K562 (cell line): Measurements from ENCODE around the gene MARCKS. TPM values are rescaled to one million over a fixed set of nuclear protein-coding genes. Genes with fewer than 3 reads are reported as not detected.

Experiments
- ATAC-seq: fragments of 200-7000 bp; cut with Tn5 transposase; 3 replicates; pipeline ENCODE4 v1.9.1; 2020; ENCODE audit warnings: moderate library complexity
- BruUV-seq: library from RNA; stranded (reverse); fragments of 400-500 nt; replicated peaks from 2 replicates; lab custom pipeline; 2021; lab: Mats Ljungman, UMichigan
- CTCF ChIA-PET: fragments of 300-600 bp; formaldehyde crosslinking; extraction: SDS; loops from one replicate; lab custom pipeline; 2021; ENCODE audit warnings: low intra/inter-chr PET ratio; lab: Yijun Ruan, JAX
- POLR2A ChIA-PET: fragments of 300-600, 350-650 bp; sonication (Branson Sonifier 250); formaldehyde crosslinking; extraction: SDS; loops from one replicate; lab custom pipeline; 2021; ENCODE audit warnings: antibody characterized with exemption, inconsistent platforms; lab: Yijun Ruan, JAX
- DNase-seq, 4 experiments: peaks; one replicate each; pipeline versions ENCODE4 v3.0.0 to v3.0.0-alpha.2; 2011 to 2018; ENCODE audit warnings: low spot score in 3 of 4, mixed read lengths in 3 of 4; ENCODE audit errors: extremely low read depth in 1 of 4
- FAIRE-seq: peaks from 2 replicates; lab custom pipeline; 2011; peaks lifted over from hg19 to GRCh38; lab: Jason Lieb, UNC
- H2AFZ ChIP-seq: 2 replicates; pipeline ENCODE4 v1.6.0; 2011; ENCODE audit warnings: low read depth, low read length, control low read depth, inconsistent platforms
- H3K27ac ChIP-seq: fragments of 200-600 bp; 3 replicates; pipeline ENCODE4 v1.8.0; 2011; ENCODE audit warnings: low read depth, mild to moderate bottlenecking, control low read depth, inconsistent platforms, low read length, moderate library complexity, mixed read lengths; ENCODE audit errors: extremely low read depth
- H3K27me3 ChIP-seq, 2 experiments: fragments of 300-600 bp in 1 of 2; 2 replicates in 1 of 2; 3 replicates in 1 of 2; pipeline versions ENCODE4 v1.6.0 to v1.8.0; 2011; ENCODE audit warnings: inconsistent platforms in 2 of 2, low read length in 2 of 2, mild to moderate bottlenecking in 1 of 2, mixed read lengths in 1 of 2, moderate library complexity in 1 of 2; ENCODE audit not compliant: control insufficient read depth in 2 of 2, insufficient read depth in 2 of 2
- H3K36me3 ChIP-seq: fragments of 300-600 bp; 3 replicates; pipeline ENCODE4 v1.8.0; 2011; ENCODE audit warnings: mild to moderate bottlenecking, low read length, inconsistent platforms; ENCODE audit not compliant: control insufficient read depth, insufficient read depth
- H3K4me1 ChIP-seq, 2 experiments: fragments of 200-600 bp in 1 of 2; replicated peaks in 1 of 2; 2 replicates in 1 of 2; 3 replicates in 1 of 2; pipeline versions ENCODE4 v1.5.1 to v1.8.0; 2011; ENCODE audit warnings: inconsistent platforms in 2 of 2, low read length in 2 of 2, mild to moderate bottlenecking in 1 of 2, mixed read lengths in 1 of 2, moderate library complexity in 1 of 2; ENCODE audit not compliant: control insufficient read depth in 2 of 2, insufficient read depth in 2 of 2
- H3K4me2 ChIP-seq: 2 replicates; pipeline ENCODE4 v1.6.1; 2011; ENCODE audit warnings: low read length, control low read depth, inconsistent platforms, mixed read lengths; ENCODE audit not compliant: insufficient read depth
- H3K4me3 ChIP-seq: fragments of 200-600 bp; sonication (generic), shearing (Covaris generic); 2 replicates; pipeline ENCODE4 v1.5.1; 2016; ENCODE audit warnings: control low read depth, inconsistent platforms
- H3K79me2 ChIP-seq: fragments of 200-600 bp; 3 replicates; pipeline ENCODE4 v1.8.0; 2011; ENCODE audit warnings: low read length, inconsistent platforms; ENCODE audit not compliant: control insufficient read depth, insufficient read depth
- H3K9ac ChIP-seq, 2 experiments: 2 replicates each; pipeline versions ENCODE4 v1.6.0 to v1.6.1; 2011; ENCODE audit warnings: low read depth in 2 of 2, low read length in 2 of 2, control low read depth in 1 of 2, inconsistent platforms in 1 of 2, mild to moderate bottlenecking in 1 of 2, mixed read lengths in 1 of 2; ENCODE audit not compliant: insufficient read depth in 1 of 2
- H3K9me1 ChIP-seq: one replicate; pipeline ENCODE4 v1.6.0; 2011; ENCODE audit warnings: inconsistent platforms, mild to moderate bottlenecking, low read length, moderate library complexity; ENCODE audit not compliant: control insufficient read depth, insufficient read depth
- H3K9me3 ChIP-seq: replicated peaks from 2 replicates; pipeline ENCODE4 v1.5.1; 2011; ENCODE audit warnings: low read depth, low read length, inconsistent platforms; ENCODE audit not compliant: control insufficient read depth, insufficient read depth
- H4K20me1 ChIP-seq: replicated peaks from 2 replicates; pipeline ENCODE4 v1.6.1; 2011; ENCODE audit warnings: low read length, inconsistent platforms, mixed read lengths; ENCODE audit not compliant: control insufficient read depth, insufficient read depth
- ADNP ChIP-seq: fragments of 200-800 bp; sonication (Bioruptor generic); IDR thresholded peaks from 2 replicates; pipeline ENCODE4 v1.6.1; 2016; ENCODE audit warnings: missing genetic modification characterization, missing compliant biosample characterization
- LARP7 ChIP-seq: fragments of 450-650 bp; IDR thresholded peaks from 2 replicates; pipeline ENCODE4 v1.6.1; 2016
- NFIX ChIP-seq: fragments of 250-450 bp; sonication (Bioruptor Pico); IDR thresholded peaks from 2 replicates; pipeline ENCODE4 v1.4.0; 2020; ENCODE audit warnings: low read depth, mild to moderate bottlenecking, moderate library complexity
- RBM34 ChIP-seq: fragments of 200-400 bp; formaldehyde crosslinking; IDR thresholded peaks from 2 replicates; pipeline ENCODE4 v1.6.1; 2018; ENCODE audit warnings: low read length, borderline replicate concordance; ENCODE audit not compliant: insufficient read depth
- SAFB ChIP-seq: fragments of 200-400 bp; formaldehyde crosslinking; IDR thresholded peaks from 2 replicates; pipeline ENCODE4 v1.6.1; 2017; ENCODE audit warnings: low read depth, low read length, borderline replicate concordance
- TARDBP ChIP-seq: fragments of 450-650 bp; IDR thresholded peaks from 2 replicates; pipeline ENCODE4 v1.6.1; 2016
- WGBS: fragments of 100-300 bp; shearing (Covaris generic); methylation state at CpG from one replicate; pipeline ENCODE4 v1.1.6; 2016; ENCODE audit warnings: low coverage, mixed read lengths; ENCODE audit not compliant: insufficient coverage; ENCODE audit errors: missing lambda C conversion rate; 5-methylcytosine and 5-hydroxymethylcytosine counted together
- in situ Hi-C: fragments of 300-500 bp; cut with MboI; formaldehyde crosslinking; loops from 4 replicates; pipeline ENCODE4 v1.15.0; 2018; ENCODE audit warnings: inconsistent platforms, mixed read lengths
- intact Hi-C: fragments of 100-400 bp; cut with micrococcal nuclease; formaldehyde crosslinking; loops from 2 replicates; pipeline ENCODE4 v1.14.2; 2022
- polyA plus RNA-seq, 8 experiments: library from polyadenylated mRNA; depleted of rRNA in 4 of 8; stranded (reverse) in 5 of 8; unstranded in 3 of 8; fragments of >200 nt; fragmentation: Nextera tagmentation in 2 of 8; fragmentation: Illumina TruSeq in 1 of 8; extraction: Ambion mirVana in 2 of 8; extraction: Trizol in 1 of 8; gene quantifications; 2 replicates each; pipeline versions ENCODE4 v1.2.1 to v1.2.3, GENCODE V29; 2011 to 2014; ENCODE audit warnings: inconsistent platforms in 1 of 8, missing spikeins in 1 of 8
- total RNA-seq, 7 experiments: library from RNA; depleted of rRNA in 6 of 7; stranded (reverse); fragments of >200 nt in 6 of 7; fragmentation: Illumina TruSeq in 2 of 7; extraction: Trizol in 2 of 7; gene quantifications; 2 replicates each; pipeline versions ENCODE4 v1.2.1 to v1.2.3, GENCODE V29; 2011 to 2021; ENCODE audit warnings: low replicate concordance in 1 of 7
- TF ChIP-seq, protein P1 (sequence below): fragments of 450-650 bp; formaldehyde crosslinking; IDR thresholded peaks from 2 replicates; pipeline ENCODE4 v1.4.0; 2020; ENCODE audit warnings: mild to moderate bottlenecking, moderate library complexity

Gene MARCKS
- total and polyA plus RNA-seq, 9 of the 15 experiments (the other 6 are each of a cell fraction or from before 2014, with no cell fraction given): 0.15 to 2.7 (median 1.0) TPM

DNA sequence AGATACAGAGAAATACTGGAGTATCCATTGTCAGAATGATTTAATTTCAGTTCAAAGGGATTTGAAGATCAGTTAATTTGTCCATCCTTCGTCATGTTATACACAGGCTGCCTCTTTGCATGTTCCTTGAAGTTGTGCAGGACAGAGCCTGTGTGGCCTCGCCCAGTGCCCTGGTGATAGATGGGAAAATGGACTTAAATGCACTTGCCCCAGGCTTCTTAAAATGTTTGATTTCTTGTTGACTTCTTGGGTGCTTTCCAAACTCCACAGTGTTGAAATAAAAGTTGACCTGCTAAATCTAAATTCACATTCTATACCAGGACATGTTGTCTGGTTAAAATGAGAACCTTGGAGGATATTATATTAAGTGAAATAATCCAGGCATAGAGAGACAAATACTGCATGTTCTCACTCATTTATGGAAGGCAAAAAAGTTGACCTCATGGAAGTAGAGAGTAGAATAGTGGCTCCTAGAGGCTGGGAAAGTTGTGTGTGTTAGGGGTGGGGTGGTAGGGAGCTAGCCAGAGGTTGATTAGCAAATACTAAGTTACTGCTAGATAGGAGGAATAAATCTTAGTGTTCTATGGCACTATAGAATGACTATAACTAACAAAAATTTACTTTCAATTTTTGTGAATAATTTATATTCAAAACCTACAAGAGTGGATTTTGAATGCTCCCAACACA, 25.3 kb downstream of the MARCKS start:
- TF ChIP-seq NFIX (CRISPR knock-in tag) (no peak), SAFB (no peak), TARDBP (no peak), LARP7 (no peak), ADNP (tag) (no peak), RBM34 (no peak)
- TF ChIP-seq, protein P1, sequence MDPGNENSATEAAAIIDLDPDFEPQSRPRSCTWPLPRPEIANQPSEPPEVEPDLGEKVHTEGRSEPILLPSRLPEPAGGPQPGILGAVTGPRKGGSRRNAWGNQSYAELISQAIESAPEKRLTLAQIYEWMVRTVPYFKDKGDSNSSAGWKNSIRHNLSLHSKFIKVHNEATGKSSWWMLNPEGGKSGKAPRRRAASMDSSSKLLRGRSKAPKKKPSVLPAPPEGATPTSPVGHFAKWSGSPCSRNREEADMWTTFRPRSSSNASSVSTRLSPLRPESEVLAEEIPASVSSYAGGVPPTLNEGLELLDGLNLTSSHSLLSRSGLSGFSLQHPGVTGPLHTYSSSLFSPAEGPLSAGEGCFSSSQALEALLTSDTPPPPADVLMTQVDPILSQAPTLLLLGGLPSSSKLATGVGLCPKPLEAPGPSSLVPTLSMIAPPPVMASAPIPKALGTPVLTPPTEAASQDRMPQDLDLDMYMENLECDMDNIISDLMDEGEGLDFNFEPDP (CRISPR knock-in tag): no peak
- Histone ChIP-seq H3K4me3 (no peak overlapping the region), H2AFZ (no peak overlapping the region), H3K9me1 (no peaks in the 10 kb centered on the region), H3K4me2 (no peak overlapping the region), H3K36me3 (no peaks in the 10 kb centered on the region), H3K27me3 (0 out of 5 replicates have a peak, but pooled peaks cover 0 to under 1% of the 10 kb centered on the region in 2 experiments), H3K4me1 (no peaks in the 10 kb centered on the region), H3K27ac (no peak overlapping the region), H3K9ac (no peak overlapping the region), H4K20me1 (no peaks in the 10 kb centered on the region), H3K79me2 (no peaks in the 10 kb centered on the region), H3K9me3 (no peaks in the 10 kb centered on the region)
- POLR2A ChIA-PET: interaction anchor here (0.9 kb wide), 1 partner anchor 1236 kb away, joined by 3 read pairs; no protein-coding TSS in a partner anchor
- no peak for DNase-seq
- no peak for FAIRE-seq
- in situ Hi-C loops (no loop called here), intact Hi-C loops (no loop called here)
- ATAC-seq: no peak
- CTCF ChIA-PET: no interaction called here
- WGBS: 0% methylated on average over 2 of the region's 2 CpGs
- BruUV-seq: no TSS peak
